Fibroblast of villous mesenchyme (primary cell): ENCODE data around the gene ZFYVE21. TPM values are rescaled to one million over a fixed set of nuclear protein-coding genes. Genes with fewer than 3 reads are reported as not detected.
"Not testable (repeated sequence)": the region's sequence is repeated elsewhere in the genome, so short reads cannot be mapped to it uniquely, and the experiment has no call there.

Source experiments
- DNase-seq: peaks from one replicate; pipeline ENCODE4 v3.0.0-alpha.2; 2010; ENCODE audit warnings: low read depth
- H3K4me3 ChIP-seq: 2 replicates; pipeline ENCODE4 v1.5.1; 2011; ENCODE audit warnings: low read depth, mild to moderate bottlenecking, low read length
- total RNA-seq: library from RNA; depleted of rRNA; stranded (reverse); fragments of >200 nt; gene quantifications from 2 replicates; pipeline ENCODE4 v1.2.3, GENCODE V29; 2012
- TF ChIP-seq, protein P1 (sequence below): IDR thresholded peaks from 2 replicates; pipeline ENCODE4 v1.5.1; 2012; ENCODE audit warnings: low read depth, mild to moderate bottlenecking, low read length; ENCODE audit not compliant: insufficient read depth

Gene ZFYVE21
- total RNA-seq, 1 donor = 53.5 TPM

DNA sequence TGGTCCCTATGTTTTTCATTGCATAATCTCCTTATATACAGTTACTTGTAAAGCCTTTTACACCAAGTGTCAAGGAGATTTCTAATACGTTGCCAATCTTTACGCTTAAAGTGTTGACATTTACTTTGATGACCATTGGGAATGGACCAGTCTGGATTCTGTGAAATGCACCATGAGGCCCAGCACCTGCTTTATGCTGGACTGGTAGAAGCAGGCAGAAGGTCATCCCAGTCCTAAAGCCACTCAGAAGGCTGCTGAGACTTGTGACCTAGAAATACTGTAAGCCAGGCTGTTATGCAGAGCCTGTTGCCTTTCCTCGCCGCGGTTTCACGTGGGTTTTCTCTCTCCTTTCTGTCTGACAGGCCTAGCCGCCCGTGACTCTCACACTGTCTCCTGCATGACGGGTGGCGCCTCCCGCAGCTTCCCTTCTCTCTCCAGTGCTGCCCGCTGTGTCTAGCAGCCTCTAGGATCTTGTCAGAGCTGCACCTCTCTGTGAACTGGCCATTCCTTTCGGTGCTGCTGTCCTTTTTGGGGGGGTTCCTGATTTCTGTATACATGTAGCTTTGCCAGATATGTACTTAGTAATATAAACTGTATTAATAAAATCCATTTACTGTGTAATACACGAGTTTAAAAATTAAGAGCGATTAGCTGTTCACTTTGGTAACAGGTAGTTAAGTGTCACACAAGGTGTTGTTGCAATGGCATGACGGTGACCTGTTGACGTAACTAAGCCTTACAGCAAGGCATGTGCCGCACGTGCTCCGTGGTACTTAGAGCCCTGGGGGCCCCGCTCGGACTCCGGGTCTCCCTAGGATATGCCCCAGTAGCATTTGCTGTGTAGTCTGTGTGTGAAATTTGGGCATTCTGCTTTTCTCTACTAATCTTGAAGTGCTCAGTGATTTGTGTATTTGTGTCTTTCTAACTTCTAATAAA lies 30.1 kb upstream of the ZFYVE21 start:
- DNase-seq = no peak
- no peak overlapping the region for H3K4me3 ChIP-seq
- TF ChIP-seq, protein P1, sequence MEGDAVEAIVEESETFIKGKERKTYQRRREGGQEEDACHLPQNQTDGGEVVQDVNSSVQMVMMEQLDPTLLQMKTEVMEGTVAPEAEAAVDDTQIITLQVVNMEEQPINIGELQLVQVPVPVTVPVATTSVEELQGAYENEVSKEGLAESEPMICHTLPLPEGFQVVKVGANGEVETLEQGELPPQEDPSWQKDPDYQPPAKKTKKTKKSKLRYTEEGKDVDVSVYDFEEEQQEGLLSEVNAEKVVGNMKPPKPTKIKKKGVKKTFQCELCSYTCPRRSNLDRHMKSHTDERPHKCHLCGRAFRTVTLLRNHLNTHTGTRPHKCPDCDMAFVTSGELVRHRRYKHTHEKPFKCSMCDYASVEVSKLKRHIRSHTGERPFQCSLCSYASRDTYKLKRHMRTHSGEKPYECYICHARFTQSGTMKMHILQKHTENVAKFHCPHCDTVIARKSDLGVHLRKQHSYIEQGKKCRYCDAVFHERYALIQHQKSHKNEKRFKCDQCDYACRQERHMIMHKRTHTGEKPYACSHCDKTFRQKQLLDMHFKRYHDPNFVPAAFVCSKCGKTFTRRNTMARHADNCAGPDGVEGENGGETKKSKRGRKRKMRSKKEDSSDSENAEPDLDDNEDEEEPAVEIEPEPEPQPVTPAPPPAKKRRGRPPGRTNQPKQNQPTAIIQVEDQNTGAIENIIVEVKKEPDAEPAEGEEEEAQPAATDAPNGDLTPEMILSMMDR = no peak

DNA sequence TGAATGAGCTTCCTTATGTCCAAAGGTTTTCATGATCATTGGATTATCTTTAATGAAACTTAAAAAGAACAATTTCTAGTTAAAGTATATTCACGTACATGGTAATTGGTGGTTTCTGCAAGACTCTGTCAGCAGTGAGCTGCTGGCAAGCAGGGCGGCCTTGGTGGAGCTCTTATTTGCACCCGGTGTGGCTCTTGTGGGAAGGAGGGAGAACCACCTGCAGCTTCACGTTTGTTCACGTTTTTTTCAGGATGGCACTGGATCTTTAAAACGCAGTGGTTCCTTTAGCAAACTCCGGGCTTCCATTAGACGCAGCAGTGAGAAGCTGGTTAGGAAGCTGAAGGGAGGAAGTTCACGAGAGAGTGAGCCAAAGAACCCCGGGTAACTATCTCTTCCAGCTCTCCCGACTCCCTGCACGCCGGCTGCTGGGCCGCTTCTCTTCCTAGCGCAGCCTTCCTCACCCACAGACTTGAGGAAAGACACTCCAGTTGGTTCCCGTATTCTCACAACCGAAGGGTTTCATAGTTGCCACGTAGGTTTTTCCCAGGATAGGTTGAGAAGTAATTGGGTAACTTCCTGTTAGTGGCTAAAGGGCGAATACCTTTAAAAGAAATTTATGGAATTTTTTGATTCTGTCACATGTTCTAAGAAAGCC lies 28.7 kb upstream of the ZFYVE21 start:
- TF ChIP-seq, protein P1 = no peak
- peak; percentile 77 for DNase-seq
- no peak overlapping the region for H3K4me3 ChIP-seq

DNA sequence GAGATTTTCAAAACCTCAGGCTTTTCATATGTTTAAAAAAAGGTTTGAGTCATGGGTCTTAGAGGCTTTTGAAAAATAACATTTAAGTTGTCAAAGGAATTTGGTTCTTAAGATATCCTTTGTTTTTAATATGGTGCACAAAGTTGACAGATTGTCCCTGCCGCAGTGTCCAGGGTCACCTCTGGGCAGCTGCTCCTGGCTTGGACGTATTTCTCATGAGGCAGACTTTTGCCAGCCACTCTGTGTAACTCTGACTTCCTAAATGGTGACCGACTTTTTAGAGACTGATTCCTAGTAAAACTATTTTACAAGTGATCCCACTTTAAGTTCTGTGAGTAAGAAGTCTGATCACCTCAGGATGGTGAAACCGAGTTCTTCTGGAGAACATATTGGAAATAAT lies 27.9 kb upstream of the ZFYVE21 start:
- H3K4me3 ChIP-seq = no peak overlapping the region
- TF ChIP-seq, protein P1 = no peak
- no peak for DNase-seq

DNA sequence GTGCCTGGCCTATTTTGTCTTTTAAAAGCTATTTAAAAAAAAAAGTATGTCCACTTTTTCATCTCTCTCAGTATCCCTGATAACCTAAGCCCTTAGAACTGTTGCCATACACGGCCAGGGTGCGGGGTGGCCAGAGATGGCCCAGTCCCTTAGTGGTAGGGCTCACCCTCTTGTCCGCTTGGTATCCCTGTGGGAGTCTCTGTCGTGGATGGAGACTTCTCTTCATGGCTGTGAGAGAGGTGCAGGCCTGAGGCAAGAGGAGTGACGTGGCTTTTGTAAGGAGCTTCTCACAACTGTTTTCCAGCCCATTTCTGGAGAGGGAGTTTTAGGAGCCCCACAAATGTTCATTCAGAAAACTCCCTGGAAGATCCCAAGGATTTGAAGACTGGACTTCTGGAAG lies 27.2 kb upstream of the ZFYVE21 start:
- no peak overlapping the region for H3K4me3 ChIP-seq
- TF ChIP-seq, protein P1 = no peak
- DNase-seq = no peak

DNA sequence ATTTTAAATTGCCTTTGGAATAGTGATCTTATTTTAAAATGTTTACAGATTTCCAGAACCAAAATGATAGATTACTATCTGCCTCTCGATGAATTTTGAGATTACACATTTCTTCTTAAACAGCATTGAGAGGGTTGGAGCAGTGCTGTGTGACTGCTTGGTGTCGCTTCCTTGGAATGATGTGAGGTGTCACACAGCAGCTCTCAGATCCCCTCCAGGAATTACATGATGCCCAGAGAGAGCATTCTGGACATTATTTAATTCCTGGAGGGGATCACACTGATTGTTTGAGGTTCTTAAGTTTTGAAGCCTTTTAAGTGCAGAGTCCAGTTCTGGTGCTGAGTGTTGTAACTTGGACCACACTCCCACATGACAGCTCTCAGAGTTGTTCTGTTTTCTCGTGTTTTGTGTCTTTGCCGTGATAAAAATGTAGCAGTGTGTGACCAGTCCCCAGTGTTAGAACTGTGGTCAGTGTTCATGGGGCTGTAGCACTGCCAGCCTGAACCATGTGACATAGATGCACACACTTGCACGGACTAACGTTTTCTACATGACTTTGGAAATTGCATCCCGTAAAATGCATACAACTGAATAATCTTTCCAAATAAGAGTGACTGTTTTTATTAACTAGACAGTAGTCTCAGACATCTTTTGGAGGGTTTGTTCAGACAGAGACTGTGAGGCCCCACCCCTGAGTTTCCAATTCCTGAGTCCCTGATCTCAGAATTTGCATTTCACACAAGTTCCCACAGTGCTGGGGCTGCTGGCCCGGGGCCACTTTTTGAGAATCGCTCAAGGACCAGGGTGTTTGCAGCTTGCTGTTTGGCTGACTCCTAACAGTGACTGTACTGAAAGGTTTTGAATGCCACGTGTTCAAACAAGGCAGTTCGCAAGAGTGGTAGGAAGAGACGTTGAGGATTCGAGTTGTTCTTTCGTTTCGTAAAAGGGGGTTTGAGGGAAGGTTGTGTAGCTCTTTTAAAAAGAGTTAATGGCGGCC lies 26.4 kb upstream of the ZFYVE21 start:
- DNase-seq = no peak
- TF ChIP-seq, protein P1 = no peak
- no peak overlapping the region for H3K4me3 ChIP-seq

DNA sequence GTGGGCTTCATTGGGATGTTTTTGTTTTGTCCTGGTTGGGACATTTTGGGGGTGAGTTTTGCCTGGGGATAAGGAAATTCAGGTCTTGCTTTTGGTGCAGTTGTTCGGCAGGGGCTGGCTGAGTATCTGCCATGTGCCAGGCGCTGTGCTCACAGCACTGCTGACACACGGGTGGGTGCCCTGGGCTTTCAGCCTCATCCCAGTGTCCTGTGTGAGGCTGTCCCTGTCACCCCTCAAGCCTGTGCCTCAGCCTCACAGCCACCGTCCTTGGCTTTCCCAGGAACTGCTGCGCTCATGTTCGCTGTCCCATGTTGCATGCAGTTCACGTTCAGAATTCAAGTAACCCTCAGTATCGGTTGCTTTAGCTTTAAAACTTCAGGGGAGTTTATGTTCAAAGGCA lies 25.3 kb upstream of the ZFYVE21 start:
- DNase-seq = no peak
- no peak overlapping the region for H3K4me3 ChIP-seq
- TF ChIP-seq, protein P1 = no peak

DNA sequence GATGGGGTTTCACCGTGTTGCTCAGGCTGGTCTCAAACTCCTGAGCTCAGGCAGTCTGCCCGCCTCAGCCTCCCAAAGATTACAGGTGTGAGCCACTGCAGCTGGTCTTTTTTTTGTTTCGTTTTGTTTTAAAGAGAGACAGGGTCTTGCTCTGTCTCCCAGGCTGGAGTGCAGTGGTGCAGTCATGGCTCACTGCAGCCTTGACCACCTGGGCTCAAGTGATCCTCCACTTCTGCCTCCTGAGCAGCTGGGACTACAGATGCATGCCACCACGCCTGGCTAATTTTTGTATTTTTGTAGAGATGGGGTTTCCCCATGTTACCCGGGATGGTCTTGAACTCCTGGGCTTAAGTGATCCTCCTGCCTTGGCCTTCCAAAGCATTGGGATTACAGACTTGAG lies 24.0 kb upstream of the ZFYVE21 start:
- not testable (repeated sequence) for DNase-seq, H3K4me3 ChIP-seq
